ENCODE results near the gene IFNGR1.

GRCh38 chr6:137229075-137229759 is 10.0 kb upstream of the IFNGR1 start:
- no peak for TF ChIP-seq PBX3 (IDR thresholded peaks at IDR 0.05; ENCODE audit: insufficient replicate concordance, low read depth, low read length)
- TF ChIP-seq ZNF274 (IDR thresholded peaks at IDR 0.05; ENCODE audit: insufficient read depth, insufficient read length) = no peak
- no peak for TF ChIP-seq SPI1 (IDR thresholded peaks at IDR 0.05; ENCODE audit: borderline replicate concordance, insufficient read depth, low read depth, low read length)
- TF ChIP-seq ATF2 (IDR thresholded peaks at IDR 0.05; ENCODE audit: low read length) = no peak
- no peak for TF ChIP-seq JUND (IDR thresholded peaks at IDR 0.05; ENCODE audit: low read depth, low read length)
- TF ChIP-seq ZBTB40 (IDR thresholded peaks at IDR 0.05; ENCODE audit: borderline replicate concordance) = no peak
- TF ChIP-seq EP300 (IDR thresholded peaks at IDR 0.05; ENCODE audit: borderline replicate concordance in 1 of 2, control insufficient read depth in 1 of 2, low read depth in 2 of 2, low read length in 2 of 2) = no peak
- no peak for TF ChIP-seq GABPA (IDR thresholded peaks at IDR 0.05; ENCODE audit: low read depth)
- TF ChIP-seq POLR2AphosphoS5 (IDR thresholded peaks at IDR 0.05; ENCODE audit: low read length) = no peak
- TF ChIP-seq CBFB (IDR thresholded peaks at IDR 0.05; ENCODE audit: low read depth) = no peak
- no peak for TF ChIP-seq CHD1 (IDR thresholded peaks at IDR 0.05; ENCODE audit: low read depth, low read length)
- TF ChIP-seq CTCF (IDR thresholded peaks at IDR 0.05 in 2 of 3, conservative IDR thresholded peaks at IDR 0.05 in 1 of 3; ENCODE audit: control insufficient read depth in 2 of 3, extremely low read depth in 1 of 3, insufficient read depth in 1 of 3, low read depth in 3 of 3, low read length in 3 of 3) = no peak
- no peak for TF ChIP-seq NR2C2 (IDR thresholded peaks at IDR 0.05; ENCODE audit: borderline replicate concordance, control insufficient read depth, insufficient read length, low read depth)

All from GM12878 (cell line).